Coronary artery (tissue), 2 donors: ENCODE data around the gene SLC17A2.
"Not testable (repeated sequence)": the region's sequence is repeated elsewhere in the genome, so short reads cannot be mapped to it uniquely, and the experiment has no call there.

Source experiments
- DNase-seq: peaks from one replicate; pipeline ENCODE4 v3.0.0-alpha.2; 2017; ENCODE audit warnings: low spot score
- H3K27ac ChIP-seq, 2 donors: fragments of 200-600 bp; sonication (generic); one replicate each; pipeline ENCODE4 v1.5.1; 2016 to 2019
- H3K4me3 ChIP-seq: fragments of 200-600 bp; sonication (generic); 2 replicates; pipeline ENCODE4 v1.5.1; 2016; ENCODE audit warnings: mild to moderate bottlenecking, moderate library complexity
- CTCF ChIP-seq: fragments of 200-600 bp; sonication (generic); IDR thresholded peaks from one replicate; pipeline ENCODE4 v1.5.1; 2019; ENCODE audit warnings: antibody characterized with exemption

SLC17A2 gene

GRCh38 chr6:25942561-25943147 lies 12.2 kb upstream of the SLC17A2 start:
- no peak for DNase-seq
- H3K27ac ChIP-seq: no peak overlapping the region
- H3K4me3 ChIP-seq: no peak overlapping the region
- no peak for TF ChIP-seq CTCF

GRCh38 chr6:25939593-25939992 lies 9.1 kb upstream of the SLC17A2 start:
- no peak for DNase-seq
- no peak for TF ChIP-seq CTCF
- Histone ChIP-seq H3K4me3 (no peak overlapping the region), H3K27ac (no peak overlapping the region)

GRCh38 chr6:25935953-25936352 lies 5.5 kb upstream of the SLC17A2 start:
- no peak for DNase-seq
- TF ChIP-seq CTCF: no peak
- H3K27ac ChIP-seq: no peak overlapping the region
- no peak overlapping the region for H3K4me3 ChIP-seq

GRCh38 chr6:25934735-25935313 lies 4.3 kb upstream of the SLC17A2 start:
- no peak for TF ChIP-seq CTCF
- H3K27ac ChIP-seq: no peak overlapping the region
- H3K4me3 ChIP-seq: no peak overlapping the region
- no peak for DNase-seq

GRCh38 chr6:25934156-25934555 lies 3.7 kb upstream of the SLC17A2 start:
- no peak for TF ChIP-seq CTCF
- no peak for DNase-seq
- Histone ChIP-seq H3K27ac (no peak overlapping the region), H3K4me3 (no peak overlapping the region)

- H3K27ac ChIP-seq: no peak overlapping the region
- DNase-seq: no peak
- no peak overlapping the region for H3K4me3 ChIP-seq
- TF ChIP-seq CTCF: no peak
These were observed 869 bp upstream of the SLC17A2 start for GRCh38 chr6:25931411-25931709.

- DNase-seq, H3K27ac ChIP-seq, H3K4me3 ChIP-seq: not testable (repeated sequence)
These were observed 706 bp downstream of the SLC17A2 start for GRCh38 chr6:25929785-25930184.
